Measurements from ENCODE around the gene ATG2A. TPM values are rescaled to one million over a fixed set of nuclear protein-coding genes. Genes with fewer than 3 reads are reported as not detected.

ATG2A gene
- total and polyA plus RNA-seq, 2 experiments from 2014 or later, result 11.7 to 18.1 TPM

- Histone ChIP-seq H2AFZ (no peak overlapping the region), H3K36me3 (replicated peaks; ENCODE audit: insufficient read depth, low read depth) (no peaks in the 10 kb centered on the region), H3K9me2 (replicated peaks; ENCODE audit: insufficient read depth) (no peaks in the 10 kb centered on the region), H3K4me3 (no peak overlapping the region), H3K27ac (peak overlapping the region; percentile 93), H3K4me2 (peak overlapping the region; percentile 52), H4K20me1 (ENCODE audit: insufficient read depth, poor library complexity, severe bottlenecking) (no peaks in the 10 kb centered on the region), H3K79me2 (peaks cover 40% of the 10 kb centered on the region), H3K27me3 (no peaks in the 10 kb centered on the region), H3K9me3 (ENCODE audit: low read depth) (no peaks in the 10 kb centered on the region), H3K4me1 (ENCODE audit: insufficient read depth) (peaks cover 30% of the 10 kb centered on the region)
- no peak for TF ChIP-seq CTCF (IDR thresholded peaks at IDR 0.05; ENCODE audit: poor library complexity)
- TF ChIP-seq EZH2phosphoT487 (IDR thresholded peaks at IDR 0.05; ENCODE audit: low read depth, severe bottlenecking, unreplicated experiment), result no peak
- TF ChIP-seq EZH2 (IDR thresholded peaks at IDR 0.05; ENCODE audit: borderline replicate concordance), result no peak
- WGBS (ENCODE audit: low lambda C conversion rate, missing lambda C conversion rate), result 90% methylated on average over 18 of the region's 22 CpGs
- DNase-seq (ENCODE audit: low spot score), result no peak
Observed at GRCh38 chr11:64855596-64856304, 61.3 kb downstream of the ATG2A start.

- Histone ChIP-seq H3K27me3 (no peaks in the 10 kb centered on the region), H3K4me2 (peak overlapping the region; percentile 52), H3K9me3 (ENCODE audit: low read depth) (no peaks in the 10 kb centered on the region), H3K4me3 (no peak overlapping the region), H4K20me1 (ENCODE audit: insufficient read depth, poor library complexity, severe bottlenecking) (no peaks in the 10 kb centered on the region), H3K79me2 (peaks cover 31% of the 10 kb centered on the region), H3K36me3 (replicated peaks; ENCODE audit: insufficient read depth, low read depth) (no peaks in the 10 kb centered on the region), H3K27ac (peak overlapping the region; percentile 93), H3K9me2 (replicated peaks; ENCODE audit: insufficient read depth) (no peaks in the 10 kb centered on the region), H3K4me1 (ENCODE audit: insufficient read depth) (peaks cover 30% of the 10 kb centered on the region), H2AFZ (no peak overlapping the region)
- TF ChIP-seq EZH2 (IDR thresholded peaks at IDR 0.05; ENCODE audit: borderline replicate concordance) (no peak), CTCF (IDR thresholded peaks at IDR 0.05; ENCODE audit: poor library complexity) (no peak), EZH2phosphoT487 (IDR thresholded peaks at IDR 0.05; ENCODE audit: low read depth, severe bottlenecking, unreplicated experiment) (no peak)
- 84% methylated on average over 45 of the region's 45 CpGs for WGBS (ENCODE audit: low lambda C conversion rate, missing lambda C conversion rate)
- DNase-seq (ENCODE audit: low spot score), result peak; percentile 81
Observed at GRCh38 chr11:64854534-64855502, 62.2 kb downstream of the ATG2A start.

- H3K79me2 ChIP-seq, result peaks cover 24% of the 10 kb centered on the region
- no peak for DNase-seq (ENCODE audit: low spot score)
- H3K4me1 ChIP-seq (ENCODE audit: insufficient read depth), result peaks cover 30% of the 10 kb centered on the region
- no peak overlapping the region for H3K4me2 ChIP-seq
- no peak for TF ChIP-seq CTCF (IDR thresholded peaks at IDR 0.05; ENCODE audit: poor library complexity)
- H3K9me2 ChIP-seq (replicated peaks; ENCODE audit: insufficient read depth), result no peaks in the 10 kb centered on the region
- 97% methylated on average over 25 of the region's 25 CpGs for WGBS (ENCODE audit: low lambda C conversion rate, missing lambda C conversion rate)
- H3K9me3 ChIP-seq (ENCODE audit: low read depth), result no peaks in the 10 kb centered on the region
- no peak overlapping the region for H2AFZ ChIP-seq
- H3K27ac ChIP-seq, result peak overlapping the region; percentile 93
- no peaks in the 10 kb centered on the region for H3K36me3 ChIP-seq (replicated peaks; ENCODE audit: insufficient read depth, low read depth)
- H4K20me1 ChIP-seq (ENCODE audit: insufficient read depth, poor library complexity, severe bottlenecking), result no peaks in the 10 kb centered on the region
- H3K4me3 ChIP-seq, result no peak overlapping the region
- H3K27me3 ChIP-seq, result no peaks in the 10 kb centered on the region
Observed at GRCh38 chr11:64854157-64854533, 62.9 kb downstream of the ATG2A start.
